ENCODE measurements around the gene TBC1D13.

- TF ChIP-seq ZNF121 (CRISPR knock-in tag; IDR thresholded peaks at IDR 0.05) (peak; percentile 79; the same call in 1 of the 2 replicates), CTCF (IDR thresholded peaks at IDR 0.05) (no peak)
These were observed 41.2 kb downstream of the TBC1D13 start for GRCh38 chr9:128828267-128828666.

All from WTC11 (cell line).